HepG2 (cell line): ENCODE measurements around the gene GMPPA. TPM values are rescaled to one million over a fixed set of nuclear protein-coding genes. Genes with fewer than 3 reads are reported as not detected.

Experiments used
- AHDC1 ChIP-seq: sonication (generic); formaldehyde crosslinking; IDR thresholded peaks from 2 replicates; pipeline ENCODE4 v1.5.1; 2020; ENCODE audit warnings: mild to moderate bottlenecking, missing genetic modification reagents, borderline replicate concordance
- EP300 ChIP-seq, 3 experiments: sonication (generic) in 1 of 3; formaldehyde crosslinking in 1 of 3; IDR thresholded peaks; 2 replicates each; pipeline versions ENCODE4 v1.5.1 to v1.6.1; 2011 to 2020; ENCODE audit warnings: low read depth in 2 of 3, low read length in 2 of 3, borderline replicate concordance in 1 of 3, improper control_type of control experiment in 1 of 3, mild to moderate bottlenecking in 1 of 3, missing genetic modification reagents in 1 of 3, moderate library complexity in 1 of 3
- HDAC6 ChIP-seq: fragments of 200-600 bp; sonication (generic); IDR thresholded peaks from 2 replicates; pipeline ENCODE4 v1.7.0; 2017; ENCODE audit warnings: mild to moderate bottlenecking, antibody characterized with exemption, low read length, low read depth
- NFATC3 ChIP-seq: sonication (generic); formaldehyde crosslinking; IDR thresholded peaks from 2 replicates; pipeline ENCODE4 v1.5.1; 2020; ENCODE audit warnings: mild to moderate bottlenecking, missing genetic modification reagents
- SCMH1 ChIP-seq: sonication (generic); formaldehyde crosslinking; IDR thresholded peaks from 2 replicates; pipeline ENCODE4 v1.9.0; 2021; ENCODE audit warnings: missing genetic modification reagents, mild to moderate bottlenecking, borderline replicate concordance
- TRIM22 ChIP-seq: fragments of 450-650 bp; IDR thresholded peaks from 2 replicates; pipeline ENCODE4 v1.6.1; 2017
- ZFP41 ChIP-seq: sonication (generic); formaldehyde crosslinking; IDR thresholded peaks from 2 replicates; pipeline ENCODE4 v1.4.0; 2020; ENCODE audit warnings: mild to moderate bottlenecking, missing genetic modification reagents, borderline replicate concordance
- ZNF205 ChIP-seq: IDR thresholded peaks from 2 replicates; pipeline ENCODE4 v1.6.1; 2018; ENCODE audit warnings: missing biosample characterization, missing genetic modification reagents
- ZNF343 ChIP-seq: sonication (generic); formaldehyde crosslinking; IDR thresholded peaks from 2 replicates; pipeline ENCODE4 v1.4.0; 2020; ENCODE audit warnings: mild to moderate bottlenecking, missing genetic modification reagents
- ZNF44 ChIP-seq: sonication (generic); formaldehyde crosslinking; IDR thresholded peaks from 2 replicates; pipeline ENCODE4 v1.5.1; 2020; ENCODE audit warnings: mild to moderate bottlenecking, missing genetic modification reagents
- ZNF512 ChIP-seq: sonication (generic); formaldehyde crosslinking; IDR thresholded peaks from 2 replicates; pipeline ENCODE4 v1.4.0; 2020; ENCODE audit warnings: mild to moderate bottlenecking, missing genetic modification reagents
- ZNF576 ChIP-seq: sonication (generic); formaldehyde crosslinking; IDR thresholded peaks from 2 replicates; pipeline ENCODE4 v1.4.0; 2020; ENCODE audit warnings: mild to moderate bottlenecking, missing genetic modification reagents
- ZNF691 ChIP-seq: sonication (generic); formaldehyde crosslinking; IDR thresholded peaks from 2 replicates; pipeline ENCODE4 v1.4.0; 2020; ENCODE audit warnings: missing genetic modification reagents, low read depth, mild to moderate bottlenecking, borderline replicate concordance
- ZNF800 ChIP-seq: sonication (generic); formaldehyde crosslinking; IDR thresholded peaks from 2 replicates; pipeline ENCODE4 v1.4.0; 2020; ENCODE audit warnings: missing genetic modification reagents
- polyA plus RNA-seq, 8 experiments: library from polyadenylated mRNA; depleted of rRNA in 3 of 8; stranded (reverse) in 7 of 8; unstranded in 1 of 8; fragments of >200 nt; fragmentation: Illumina TruSeq in 4 of 8; extraction: Trizol in 4 of 8; gene quantifications; 2 replicates each; pipeline versions ENCODE4 v1.2.1 to v1.2.3, GENCODE V29; 2011 to 2016; ENCODE audit warnings: low read depth in 4 of 8, missing spikeins in 1 of 8, mixed read lengths in 1 of 8; ENCODE audit not compliant: insufficient read depth in 1 of 8
- total RNA-seq, 5 experiments: library from RNA; depleted of rRNA; stranded (reverse); fragments of >200 nt; fragmentation: Illumina TruSeq; extraction: Trizol; gene quantifications; 2 replicates each; pipeline ENCODE4 v1.2.3, GENCODE V29; 2016; ENCODE audit warnings: low read depth in 1 of 5

Gene GMPPA
- total and polyA plus RNA-seq, 2 of the 13 experiments (the other 11 are each of a cell fraction or from before 2014, with no cell fraction given): 81.1 to 106 TPM

GRCh38 chr2:219498280-219499057 is at the start of gene GMPPA (continued):
- no peak for TF ChIP-seq ZNF512 (CRISPR knock-in tag)
- TF ChIP-seq ZNF205: peak; percentile 45; the same call in 1 of the 2 replicates
- TF ChIP-seq ZNF691 (CRISPR knock-in tag): 0 out of 2 replicates have a peak, but pooled peaks have one; percentile 20
- no peak for TF ChIP-seq TRIM22
- TF ChIP-seq AHDC1 (CRISPR knock-in tag): no peak; the same call in 1 of the 2 replicates
- TF ChIP-seq NFATC3 (CRISPR knock-in tag): peak; percentile 62; the same call in 1 of the 2 replicates
- peak; percentile 94 for TF ChIP-seq ZNF576 (CRISPR knock-in tag)
- TF ChIP-seq EP300 (IDR thresholded peaks at IDR 0.05; ENCODE audit: low read depth in 2 of 2, low read length in 2 of 2): peak in 1 of 2 experiments; percentile 7; a peak in 2 of 4 replicates
- no peak for TF ChIP-seq EP300 (CRISPR knock-in tag; IDR thresholded peaks at IDR 0.05; ENCODE audit: borderline replicate concordance)
- TF ChIP-seq ZNF44: peak; percentile 77
- no peak for TF ChIP-seq ZFP41 (CRISPR knock-in tag)
- no peak for TF ChIP-seq HDAC6
- no peak for TF ChIP-seq SCMH1 (CRISPR knock-in tag)
- no peak for TF ChIP-seq ZNF343 (CRISPR knock-in tag)
- TF ChIP-seq ZNF800 (CRISPR knock-in tag): 0 out of 2 replicates have a peak, but pooled peaks have one; percentile 21
